A549 (cell line): Measurements from ENCODE around the gene SPPL3. TPM values are rescaled to one million over a fixed set of nuclear protein-coding genes. Genes with fewer than 3 reads are reported as not detected.

Experiments
- ATAC-seq, 2 experiments: fragments of 200-7000 bp in 1 of 2; fragments of >200 bp in 1 of 2; cut with Nextera tagmentation in 1 of 2; cut with Tn5 transposase in 1 of 2; 3 replicates each; pipeline versions ENCODE4 v1.8.0 to v1.9.1; 2018 to 2020; ENCODE audit warnings: mild to moderate bottlenecking in 1 of 2, moderate library complexity in 1 of 2
- CTCF ChIA-PET: fragments of 300-600 bp; sonication (Branson Sonifier 250); formaldehyde crosslinking; extraction: SDS; loops from one replicate; lab custom pipeline; 2021; ENCODE audit warnings: antibody characterized with exemption, inconsistent platforms; lab: Yijun Ruan, JAX
- POLR2A ChIA-PET: fragments of 350-600 bp; formaldehyde crosslinking; extraction: SDS; loops from one replicate; lab custom pipeline; 2021; ENCODE audit warnings: antibody characterized with exemption, inconsistent platforms; lab: Yijun Ruan, JAX
- DNase-seq, 2 experiments: peaks; one replicate each; pipeline versions ENCODE4 v3.0.0 to v3.0.0-alpha.2; 2011 to 2016; ENCODE audit warnings: low read depth in 1 of 2, low spot score in 1 of 2
- FAIRE-seq: peaks from 2 replicates; lab custom pipeline; 2011; peaks lifted over from hg19 to GRCh38; lab: Jason Lieb, UNC
- H3K27ac ChIP-seq, 2 experiments: fragments of >200 bp; sonication (Bioruptor Twin); formaldehyde crosslinking; 3 replicates each; pipeline ENCODE4 v1.5.1; 2016 to 2017
- H3K4me1 ChIP-seq: fragments of >200 bp; sonication (Bioruptor Twin); formaldehyde crosslinking; 3 replicates; pipeline ENCODE4 v1.6.1; 2016
- H3K4me2 ChIP-seq: fragments of >200 bp; sonication (Bioruptor Twin); formaldehyde crosslinking; 3 replicates; pipeline ENCODE4 v1.6.1; 2016
- H3K4me3 ChIP-seq: fragments of >200 bp; sonication (Bioruptor Twin); formaldehyde crosslinking; 3 replicates; pipeline ENCODE4 v1.5.1; 2016
- H3K9me3 ChIP-seq: fragments of >200 bp; sonication (Bioruptor Twin); formaldehyde crosslinking; 3 replicates; pipeline ENCODE4 v1.6.1; 2016
- CHD4 ChIP-seq: fragments of 200-600 bp; sonication (generic); IDR thresholded peaks from 2 replicates; pipeline ENCODE4 v1.6.1; 2016; ENCODE audit warnings: antibody characterized with exemption, mild to moderate bottlenecking, borderline replicate concordance
- E2F6 ChIP-seq: IDR thresholded peaks from 2 replicates; pipeline ENCODE4 v1.6.1; 2012; ENCODE audit warnings: low read depth, borderline replicate concordance
- EHMT2 ChIP-seq: fragments of 200-600 bp; sonication (generic); IDR thresholded peaks from 2 replicates; pipeline ENCODE4 v1.6.1; 2016; ENCODE audit warnings: antibody characterized with exemption, low read depth, mild to moderate bottlenecking, moderate library complexity
- FOSB ChIP-seq: fragments of 250-450 bp; sonication (Bioruptor Pico); IDR thresholded peaks from 2 replicates; pipeline ENCODE4 v1.5.0; 2020; ENCODE audit warnings: mild to moderate bottlenecking, moderate library complexity
- FOXS1 ChIP-seq: fragments of 250-450 bp; sonication (Bioruptor Pico); IDR thresholded peaks from 2 replicates; pipeline ENCODE4 v1.5.0; 2020; ENCODE audit warnings: mild to moderate bottlenecking, moderate library complexity
- HMGXB4 ChIP-seq: fragments of 250-450 bp; sonication (Bioruptor Pico); IDR thresholded peaks from 2 replicates; pipeline ENCODE4 v1.5.0; 2021; ENCODE audit warnings: mild to moderate bottlenecking, moderate library complexity, borderline replicate concordance
- HOXB13 ChIP-seq: fragments of 250-450 bp; sonication (Bioruptor Pico); IDR thresholded peaks from 2 replicates; pipeline ENCODE4 v1.5.0; 2020; ENCODE audit warnings: low read depth, mild to moderate bottlenecking, moderate library complexity
- JUNB ChIP-seq: fragments of >200 bp; sonication (Bioruptor Twin); formaldehyde crosslinking; IDR thresholded peaks from 2 replicates; pipeline ENCODE4 v1.6.1; 2016
- MAZ ChIP-seq: fragments of 150-350 bp; IDR thresholded peaks from 2 replicates; pipeline ENCODE4 v1.6.1; 2014; ENCODE audit warnings: antibody characterized with exemption, low read depth, low read length, borderline replicate concordance
- MYC ChIP-seq: IDR thresholded peaks from 2 replicates; pipeline ENCODE4 v1.6.1; 2012; ENCODE audit warnings: mild to moderate bottlenecking, inconsistent platforms, low read length, improper control_type of control experiment, borderline replicate concordance
- NFE2L2 ChIP-seq: fragments of 150-350 bp; conservative IDR thresholded peaks from 2 replicates; pipeline ENCODE4 v1.6.1; 2014; ENCODE audit warnings: low read length
- NR3C1 ChIP-seq: fragments of >200 bp; sonication (Bioruptor Twin); formaldehyde crosslinking; IDR thresholded peaks from 3 replicates; pipeline ENCODE4 v1.6.1; 2017
- PHF8 ChIP-seq: fragments of 200-600 bp; sonication (generic); IDR thresholded peaks from 2 replicates; pipeline ENCODE4 v1.6.1; 2016; ENCODE audit warnings: low read depth, mild to moderate bottlenecking, antibody characterized with exemption, moderate library complexity, borderline replicate concordance
- POLR2AphosphoS2 ChIP-seq: conservative IDR thresholded peaks from 2 replicates; pipeline ENCODE4 v1.6.1; 2012; ENCODE audit warnings: low read length, improper control_type of control experiment, inconsistent platforms
- REST ChIP-seq: fragments of 200-600 bp; sonication (generic); IDR thresholded peaks from 2 replicates; pipeline ENCODE4 v1.6.1; 2016; ENCODE audit warnings: antibody characterized with exemption, mild to moderate bottlenecking, moderate library complexity
- RFX5 ChIP-seq: fragments of 450-650 bp; IDR thresholded peaks from 2 replicates; pipeline ENCODE4 v1.7.1; 2014; ENCODE audit warnings: antibody characterized with exemption, mild to moderate bottlenecking, moderate library complexity
- ZC3H11A ChIP-seq: fragments of 450-650 bp; IDR thresholded peaks from 2 replicates; pipeline ENCODE4 v1.6.1; 2014; ENCODE audit warnings: antibody characterized with exemption, mild to moderate bottlenecking
- ZFP36 ChIP-seq: fragments of 450-650 bp; IDR thresholded peaks from 2 replicates; pipeline ENCODE4 v1.6.1; 2014; ENCODE audit warnings: borderline replicate concordance; ENCODE audit not compliant: partially characterized antibody
- ZNF302 ChIP-seq: fragments of 250-450 bp; sonication (Bioruptor Pico); IDR thresholded peaks from 2 replicates; pipeline ENCODE4 v1.9.0; 2021; ENCODE audit warnings: inconsistent platforms, mild to moderate bottlenecking, moderate library complexity
- WGBS: methylation state at CpG from one replicate; pipeline ENCODE4 v1.1.6; 2017; ENCODE audit errors: missing lambda C conversion rate; 5-methylcytosine and 5-hydroxymethylcytosine counted together
- polyA plus RNA-seq, 4 experiments: library from polyadenylated mRNA; depleted of rRNA in 3 of 4; stranded (reverse); fragments of >200 nt; fragmentation: RNase III in 1 of 4; extraction: RNeasy Plus Mini Kit Qiagen cat#74134 plus additional on column Dnase treatment in 1 of 4; gene quantifications; 2 replicates in 3 of 4; 3 replicates in 1 of 4; pipeline ENCODE4 v1.2.3, GENCODE V29; 2011 to 2017

Gene SPPL3
- polyA plus RNA-seq, 2 of the 4 experiments (the other 2 are of a cell fraction): 25.0 to 26.6 TPM

DNA sequence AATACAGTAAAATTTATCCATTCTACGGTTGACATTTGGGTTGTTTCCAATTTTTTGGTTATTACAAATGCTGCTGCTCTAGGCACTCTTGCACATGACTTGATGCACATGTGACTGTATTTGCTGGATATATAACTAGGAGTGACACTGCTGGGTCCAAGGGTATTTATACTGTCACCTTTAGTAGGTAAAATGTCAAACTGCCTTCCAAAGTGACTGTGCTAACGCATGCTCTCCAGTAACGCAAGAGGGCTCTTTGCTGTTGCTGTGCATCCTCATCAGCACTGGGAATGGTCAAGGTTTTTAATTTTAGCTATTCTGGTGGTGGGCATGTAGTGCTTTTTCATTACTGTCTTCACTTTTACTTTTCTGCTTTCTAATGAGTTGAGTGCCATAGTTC is 116.3 kb downstream of the SPPL3 start:
- Histone ChIP-seq H3K4me2 (no peak overlapping the region), H3K4me1 (0 out of 3 replicates have a peak, but pooled peaks cover 3% of the 10 kb centered on the region), H3K4me3 (no peak overlapping the region), H3K9me3 (no peaks in the 10 kb centered on the region), H3K27ac (no peak overlapping the region)
- FAIRE-seq: no peak
- WGBS: 92% methylated on average over 3 of the region's 3 CpGs
- ChIA-PET CTCF (interaction anchor here (1.0 kb wide), 1 partner anchor 10 kb away, joined by 3 read pairs; no protein-coding TSS in a partner anchor), POLR2A (no interaction called here)
- ATAC-seq: no peak
- TF ChIP-seq ZNF302 (CRISPR knock-in tag) (no peak), FOXS1 (CRISPR knock-in tag) (no peak), NFE2L2 (no peak)
- no peak for DNase-seq

DNA sequence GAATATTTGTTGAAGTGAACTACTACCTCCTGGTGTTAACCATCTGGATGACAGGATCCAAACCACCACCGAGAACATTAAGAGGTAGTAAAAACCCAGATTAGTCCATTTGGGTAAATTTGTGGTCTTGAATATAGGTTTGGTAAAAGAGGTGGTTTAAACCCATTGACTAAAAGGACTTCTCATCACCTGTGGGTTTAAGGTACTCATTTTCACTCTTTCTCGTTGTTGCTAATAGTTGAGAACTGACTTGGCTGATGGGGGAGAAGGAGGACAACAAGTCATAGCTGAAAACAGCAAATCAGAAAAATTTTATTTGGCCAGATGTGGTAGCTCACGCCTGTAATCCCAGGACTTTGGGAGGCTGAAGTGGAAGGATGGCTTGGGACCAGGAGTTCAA is 119.4 kb downstream of the SPPL3 start:
- CTCF ChIA-PET: no interaction called here
- TF ChIP-seq ZNF302 (CRISPR knock-in tag): no peak
- TF ChIP-seq FOSB (CRISPR knock-in tag): no peak
- no peak for TF ChIP-seq JUNB
- no peak for TF ChIP-seq HMGXB4 (CRISPR knock-in tag)
- TF ChIP-seq HOXB13: no peak
- TF ChIP-seq POLR2AphosphoS2: no peak
- TF ChIP-seq MYC: no peak
- no peak for TF ChIP-seq ZC3H11A
- no peak for TF ChIP-seq MAZ
- no peak for TF ChIP-seq NR3C1
- TF ChIP-seq FOXS1 (CRISPR knock-in tag): no peak
- no peak for TF ChIP-seq REST
- no peak for TF ChIP-seq EHMT2
- TF ChIP-seq PHF8: no peak
- TF ChIP-seq CHD4: no peak
- TF ChIP-seq E2F6: no peak
- TF ChIP-seq ZFP36: no peak
- no peak for TF ChIP-seq RFX5

More for the DNA sequence above, 119.4 kb downstream of the SPPL3 start:
- DNase-seq (no peak), FAIRE-seq (no peak), ATAC-seq (no peak)
- 92% methylated on average over 3 of the region's 3 CpGs for WGBS
- no peaks in the 10 kb centered on the region for H3K9me3 ChIP-seq
- no peak overlapping the region for H3K27ac ChIP-seq
- POLR2A ChIA-PET: no interaction called here
- H3K4me1 ChIP-seq: 0 out of 3 replicates have a peak, but pooled peaks cover 3% of the 10 kb centered on the region
- no peak overlapping the region for H3K4me2 ChIP-seq
- no peak overlapping the region for H3K4me3 ChIP-seq
